GM19452 (cell line): ENCODE measurements around the gene NPC1.

ENCODE experiments used
- ATAC-seq: cut with Tn5 transposase; IDR thresholded peaks from one replicate; pipeline ENCODE4 v1.9.1; 2021; ENCODE audit not compliant: unreplicated experiment

NPC1 gene

GRCh38 chr18:23550898-23551297 lies 35.4 kb downstream of the NPC1 start:
- ATAC-seq = no peak

GRCh38 chr18:23548719-23549118 lies 37.6 kb downstream of the NPC1 start:
- no peak for ATAC-seq

GRCh38 chr18:23548275-23548674 lies 38.0 kb downstream of the NPC1 start:
- no peak for ATAC-seq

GRCh38 chr18:23547846-23548245 lies 38.5 kb downstream of the NPC1 start:
- no peak for ATAC-seq

- ATAC-seq = no peak
These were observed 39.0 kb downstream of the NPC1 start for GRCh38 chr18:23547306-23547705.

- ATAC-seq = no peak
These were observed 41.0 kb downstream of the NPC1 start for GRCh38 chr18:23545247-23545789.

- ATAC-seq = no peak
These were observed 43.8 kb downstream of the NPC1 start for GRCh38 chr18:23542461-23542860.

- no peak for ATAC-seq
These were observed 44.8 kb downstream of the NPC1 start for GRCh38 chr18:23541349-23542093.

- ATAC-seq = no peak
These were observed 45.4 kb downstream of the NPC1 start for GRCh38 chr18:23540867-23541266.

GRCh38 chr18:23539911-23540525 lies 46.3 kb downstream of the NPC1 start:
- ATAC-seq = no peak

- ATAC-seq = no peak
These were observed 47.0 kb downstream of the NPC1 start for GRCh38 chr18:23539296-23539695.

GRCh38 chr18:23538870-23539269 lies 47.4 kb downstream of the NPC1 start:
- no peak for ATAC-seq

GRCh38 chr18:23538001-23538400 lies 48.3 kb downstream of the NPC1 start:
- ATAC-seq = no peak

GRCh38 chr18:23537274-23537673 lies 49.0 kb downstream of the NPC1 start:
- no peak for ATAC-seq

- no peak for ATAC-seq
These were observed 50.1 kb downstream of the NPC1 start for GRCh38 chr18:23536204-23536603.

- no peak for ATAC-seq
These were observed 52.0 kb downstream of the NPC1 start for GRCh38 chr18:23534276-23534675.

- ATAC-seq = no peak
These were observed 53.5 kb downstream of the NPC1 start for GRCh38 chr18:23532848-23533247.

GRCh38 chr18:23531912-23532311 lies 54.4 kb downstream of the NPC1 start:
- no peak for ATAC-seq

- ATAC-seq = no peak
These were observed 56.1 kb downstream of the NPC1 start for GRCh38 chr18:23530195-23530594.

- ATAC-seq = no peak
These were observed 56.7 kb downstream of the NPC1 start for GRCh38 chr18:23529604-23530003.

GRCh38 chr18:23528580-23529472 lies 57.5 kb downstream of the NPC1 start:
- ATAC-seq = no peak
